Stimulated activated CD8-positive, alpha-beta memory T cell treated with anti-CD3 and anti-CD28 coated beads, Interleukin-7, amount 100 ng/mL, for 24 hours (primary cell): ENCODE data around the gene CTSD.

Source experiments
- DNase-seq: peaks from one replicate; pipeline ENCODE4 v3.0.0-alpha.2; 2020; ENCODE audit warnings: low read depth

Gene CTSD

DNA sequence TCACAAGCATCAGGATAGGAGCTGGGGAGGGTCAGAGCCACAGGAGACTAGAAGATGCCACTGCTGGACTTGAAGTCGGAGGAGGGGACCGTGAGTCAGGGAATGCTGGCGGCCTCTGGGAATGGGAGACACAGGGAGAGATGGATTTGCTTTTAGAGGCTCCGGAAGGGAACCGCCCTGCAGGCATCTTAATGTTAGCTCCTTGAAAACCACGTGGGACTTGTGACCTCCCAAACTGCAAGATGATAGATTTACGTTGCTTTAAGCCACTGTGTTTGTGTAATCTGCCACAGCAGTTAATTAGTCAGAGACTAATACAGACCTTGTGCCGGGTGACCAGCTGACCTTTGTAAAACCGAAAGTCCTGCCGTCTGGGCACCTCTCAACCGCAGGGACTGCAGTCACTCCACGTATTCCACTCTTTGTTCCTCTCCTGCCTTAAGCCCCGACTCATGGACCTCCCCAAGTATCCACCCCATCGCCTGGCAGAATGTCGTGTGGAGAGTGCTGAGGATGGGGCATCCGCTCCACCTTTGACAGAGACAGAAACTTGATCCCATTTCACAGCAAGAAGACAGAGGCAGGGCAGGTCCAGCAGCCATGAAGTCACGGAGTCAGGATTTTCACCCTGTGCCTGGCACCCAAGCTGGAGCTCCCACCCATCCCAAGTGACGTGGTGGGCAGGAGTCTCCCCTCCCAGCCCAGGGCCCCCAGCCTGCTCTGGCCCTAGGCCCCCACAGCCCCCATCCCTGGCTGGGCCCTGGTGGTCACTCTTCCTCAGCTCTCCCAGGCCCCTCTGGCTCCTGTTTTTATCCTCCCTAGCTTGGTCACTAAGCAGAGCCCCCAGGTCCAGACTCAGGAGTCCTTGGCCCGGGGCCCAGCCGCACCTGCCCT lies 19.4 kb upstream of the CTSD start:
- no peak for DNase-seq

DNA sequence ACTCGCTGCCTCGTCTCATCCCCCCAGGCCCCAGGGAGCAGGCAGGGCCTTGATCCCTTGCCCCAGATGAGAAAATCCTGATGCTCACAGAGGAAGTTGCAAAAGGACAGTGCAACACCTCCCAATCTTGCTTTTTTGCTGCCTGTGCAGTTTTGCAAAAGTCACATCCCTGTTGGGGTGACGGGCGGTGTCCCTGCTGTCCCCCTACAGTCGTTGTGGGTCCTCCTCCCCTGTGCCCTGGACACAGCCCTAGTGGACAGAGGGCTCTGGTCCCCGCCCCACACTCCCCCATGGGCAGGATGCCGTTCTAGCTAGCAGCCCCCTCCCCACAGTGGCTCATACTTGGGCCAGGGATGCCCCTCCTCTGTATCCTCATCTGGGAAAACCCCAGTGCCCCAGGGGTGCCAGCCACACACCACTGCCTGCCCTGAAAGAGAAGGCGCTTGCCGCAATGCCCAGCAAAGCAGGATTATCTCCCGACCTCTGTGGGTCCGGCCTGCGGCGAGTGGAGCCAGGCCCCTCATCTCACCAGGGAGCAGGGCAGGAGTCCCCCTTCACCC lies 18.4 kb upstream of the CTSD start:
- no peak for DNase-seq

DNA sequence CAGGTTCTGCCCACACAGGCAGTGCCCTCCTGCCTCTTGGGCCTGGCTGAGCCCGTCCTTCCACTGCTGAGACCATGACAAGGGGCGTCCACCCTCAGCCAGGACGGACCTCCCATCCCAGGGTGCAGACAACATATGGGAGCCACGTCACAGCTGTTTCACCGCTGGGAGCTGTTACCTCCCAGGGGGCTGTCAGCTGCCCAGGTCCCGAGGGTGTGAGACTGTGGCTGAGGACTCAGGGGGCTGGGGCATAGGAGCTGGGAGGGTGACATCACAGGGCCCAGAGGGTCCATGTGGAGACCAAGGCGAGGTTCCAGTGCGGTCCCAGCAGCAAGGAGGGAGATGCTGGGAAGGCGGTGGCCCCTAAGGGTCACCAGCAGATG lies 17.9 kb upstream of the CTSD start:
- no peak for DNase-seq

DNA sequence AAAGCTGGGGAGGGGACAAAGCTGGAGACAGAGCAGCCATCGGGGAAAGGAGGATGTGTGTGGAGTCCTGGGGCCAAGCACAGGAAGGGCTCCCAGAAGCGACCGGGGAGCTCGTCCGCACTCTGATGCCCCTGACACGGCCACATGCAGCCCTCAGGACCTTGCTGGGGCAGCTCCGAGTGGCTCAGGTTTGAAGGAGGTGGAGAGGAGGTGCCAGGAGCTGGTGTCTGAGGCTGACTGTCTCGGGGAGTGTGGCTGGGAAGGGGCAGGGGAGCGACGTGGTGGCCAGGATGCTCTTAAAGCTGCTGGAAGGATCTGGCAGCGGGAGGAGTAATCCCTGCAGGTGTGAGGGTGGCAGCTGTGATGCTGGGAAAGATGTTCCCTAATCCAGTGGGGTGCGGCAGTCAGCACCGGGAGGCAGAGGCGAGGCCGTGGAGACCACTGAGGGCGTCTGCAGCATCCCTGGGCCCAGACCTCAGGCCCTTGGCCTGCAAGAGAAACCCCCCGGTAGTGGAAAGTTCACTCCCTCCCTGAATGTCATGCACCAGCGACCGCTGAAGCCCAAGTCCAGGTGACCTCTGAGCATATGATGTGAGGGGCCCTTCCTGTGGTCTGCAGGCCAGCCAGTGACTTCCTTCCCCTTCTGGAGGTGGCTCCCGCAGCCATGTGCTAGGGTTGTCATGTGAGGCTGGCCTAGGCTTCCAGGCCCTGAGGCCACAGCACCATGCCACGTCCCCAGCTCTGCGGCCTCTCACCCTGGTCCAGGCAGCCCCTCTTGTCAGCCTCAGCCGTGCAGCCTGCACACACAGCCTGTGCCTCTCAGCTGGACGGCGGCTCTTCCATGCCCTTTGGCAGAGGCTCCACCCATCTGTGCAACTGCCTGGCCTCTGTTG lies 17.2 kb upstream of the CTSD start:
- no peak for DNase-seq

DNA sequence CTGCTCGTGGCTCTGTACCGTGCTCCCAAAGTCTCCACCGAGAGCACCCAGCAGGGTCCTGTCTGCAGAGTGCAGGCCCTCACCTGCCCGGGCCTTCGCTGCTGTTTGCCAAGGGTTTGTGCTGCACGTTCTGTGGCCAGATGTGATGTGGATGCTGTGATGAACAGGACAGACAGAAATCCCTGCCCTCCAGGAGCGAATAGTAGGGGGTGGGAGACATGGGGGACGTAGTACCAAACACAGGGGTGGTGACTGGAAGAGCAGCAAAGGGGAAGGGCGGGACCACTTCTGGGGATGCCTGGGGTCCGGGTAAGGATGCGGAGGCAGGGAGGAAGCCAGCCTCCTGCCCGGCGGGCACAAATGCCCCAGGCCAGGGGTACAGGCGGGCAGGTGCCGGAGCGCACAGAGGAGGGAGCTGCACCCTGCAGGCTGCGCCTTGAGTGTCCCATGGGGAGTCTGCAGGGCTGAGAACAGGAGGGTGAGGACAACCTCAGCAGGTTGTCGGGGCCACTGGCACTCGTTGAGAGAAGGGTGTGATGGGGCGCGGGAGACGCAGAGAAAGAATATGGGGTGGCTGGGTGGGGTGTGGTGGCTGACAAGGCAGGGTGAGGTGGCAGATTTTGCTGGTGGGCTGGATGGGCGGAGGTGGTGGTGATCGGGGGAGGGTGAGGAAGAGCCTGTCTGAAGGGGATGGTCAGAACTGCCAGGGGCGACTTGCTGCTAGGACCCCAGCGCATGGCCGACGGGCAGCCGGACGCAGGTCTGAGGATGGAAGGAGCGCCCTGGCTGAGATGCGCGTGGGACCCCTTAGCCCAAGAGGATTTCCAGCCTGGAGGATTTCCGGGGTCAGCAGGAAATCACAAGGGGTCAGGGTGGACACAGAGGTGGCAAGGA lies 16.3 kb upstream of the CTSD start:
- no peak for DNase-seq

DNA sequence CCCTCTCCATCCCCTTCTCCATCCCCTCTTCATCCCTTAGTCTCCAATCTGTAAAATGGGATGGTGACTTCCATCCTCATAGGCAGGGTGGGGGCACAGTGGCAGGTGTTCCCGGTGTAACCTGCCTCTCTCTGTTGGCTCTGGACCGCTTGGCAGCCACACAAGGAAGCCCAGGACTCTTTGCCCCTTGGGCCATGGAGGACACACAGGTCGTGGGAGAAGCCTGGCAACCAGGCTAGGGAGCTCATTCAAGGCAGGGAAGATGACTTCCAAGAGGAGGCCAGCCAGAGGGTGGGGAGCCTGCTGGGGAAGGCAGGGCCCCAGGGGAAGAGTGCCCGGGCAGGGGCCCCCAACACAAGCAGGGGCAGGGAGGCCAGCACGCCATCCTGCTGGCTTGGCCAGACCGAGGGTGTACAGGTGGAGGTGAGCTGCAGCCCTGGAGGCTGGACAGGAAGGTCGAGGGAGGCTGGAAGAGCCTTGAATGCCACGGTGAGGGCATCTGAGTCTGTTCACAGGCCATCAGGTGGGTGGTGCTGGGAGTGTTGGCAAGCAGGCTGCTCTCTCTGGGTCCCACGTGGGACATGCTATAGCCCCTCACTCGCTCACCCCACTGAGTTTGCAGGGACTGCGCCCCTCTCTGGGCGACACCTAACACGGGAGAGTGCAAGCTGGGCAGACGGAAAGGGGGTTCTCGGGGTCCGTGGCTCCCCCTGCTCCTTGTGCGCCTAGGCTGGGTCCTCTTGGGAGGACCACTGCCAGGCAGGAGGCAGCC lies 15.5 kb upstream of the CTSD start:
- no peak for DNase-seq

DNA sequence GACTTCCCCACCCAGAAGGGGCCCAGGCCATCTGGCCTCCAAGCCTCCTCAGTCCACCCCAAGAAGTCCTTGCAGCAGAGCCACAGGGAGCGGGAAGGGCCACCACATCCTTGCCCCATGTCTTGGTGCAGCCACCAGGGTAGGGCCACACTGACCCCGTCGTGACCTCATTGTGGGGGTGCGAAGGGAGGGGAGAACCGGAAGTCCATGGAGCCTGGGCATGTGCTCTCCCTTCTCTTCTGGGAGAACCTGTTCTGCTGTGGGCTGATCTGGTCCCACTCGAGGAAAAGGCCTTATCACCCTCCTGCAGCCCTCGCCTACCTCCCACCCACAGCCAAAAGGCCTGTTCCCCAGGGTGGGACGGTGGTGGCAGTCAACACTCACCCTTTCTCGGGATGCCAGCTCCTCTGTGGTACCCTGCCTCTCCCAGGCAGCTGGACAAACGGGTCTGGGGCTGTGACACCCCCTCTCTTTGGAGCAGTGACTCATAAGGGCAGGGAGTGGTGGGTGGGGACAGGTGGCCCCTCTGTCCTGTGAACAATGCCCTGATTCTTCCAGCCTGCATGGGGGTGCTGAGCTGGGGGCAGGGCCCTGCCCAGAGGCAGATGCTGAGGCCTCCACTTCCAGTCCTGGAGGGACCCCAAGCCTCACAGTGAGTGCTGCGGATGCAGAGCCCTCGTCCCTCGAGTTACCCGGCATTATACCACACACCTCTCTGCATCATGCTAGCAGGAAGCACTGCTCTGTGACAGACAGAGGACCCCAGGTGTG lies 14.6 kb upstream of the CTSD start:
- DNase-seq = no peak

DNA sequence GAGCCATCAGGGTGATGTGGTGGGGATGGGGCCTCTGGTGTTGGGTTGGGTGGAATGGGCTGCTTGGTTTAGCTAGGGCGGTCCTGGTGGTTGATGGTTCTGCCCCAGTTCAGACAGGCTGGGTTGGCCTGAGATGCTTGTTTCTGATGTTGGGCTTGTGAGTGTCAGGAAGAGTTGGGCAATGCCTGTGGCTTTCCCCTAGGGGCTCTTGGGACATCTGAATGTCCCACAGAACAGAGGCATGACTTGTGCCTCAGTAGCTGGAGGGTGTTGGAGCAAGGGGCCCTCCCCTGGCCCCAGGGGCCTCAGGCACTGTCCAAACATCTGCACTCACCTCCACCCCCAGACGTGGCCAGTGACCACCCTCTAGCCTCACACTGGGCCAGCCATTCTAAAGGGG lies 14.0 kb upstream of the CTSD start:
- no peak for DNase-seq

DNA sequence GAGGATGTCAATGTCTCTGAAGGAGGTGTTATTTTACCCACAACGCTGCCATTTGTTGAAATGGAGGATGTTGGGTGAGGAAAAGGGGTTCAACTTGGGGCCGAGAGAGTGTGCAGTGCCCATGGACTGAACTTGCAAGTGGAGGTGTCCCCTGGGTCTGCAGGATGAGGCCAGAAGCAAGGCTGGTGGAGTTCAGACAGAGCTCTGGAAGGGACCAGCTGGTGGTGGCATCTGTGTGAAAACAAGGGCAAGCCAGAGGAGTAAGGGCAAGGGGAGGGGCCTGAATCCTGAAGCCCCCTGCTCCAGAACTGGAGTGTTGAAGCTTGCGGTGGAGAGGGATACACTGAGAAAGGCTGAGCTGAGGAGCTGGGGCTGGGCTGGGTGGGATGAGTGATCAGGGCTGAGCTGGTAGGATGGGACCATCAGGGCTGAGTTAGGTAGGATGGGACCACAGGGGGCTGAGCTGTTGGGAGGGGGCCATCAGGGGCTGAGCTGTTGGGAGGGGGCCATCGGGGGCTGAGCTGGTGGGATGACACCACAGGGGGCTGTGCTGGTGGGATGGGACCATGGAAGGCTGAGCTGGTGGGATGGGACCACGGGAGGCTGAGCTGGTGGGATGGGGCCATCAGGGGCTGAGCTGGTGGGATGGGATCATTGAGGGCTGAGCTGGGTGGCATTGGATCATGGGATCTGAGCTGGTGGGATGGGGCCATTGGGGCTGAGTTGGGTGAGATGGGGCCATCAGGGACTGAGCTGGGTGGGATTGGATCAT lies 13.4 kb upstream of the CTSD start:
- DNase-seq = no peak

DNA sequence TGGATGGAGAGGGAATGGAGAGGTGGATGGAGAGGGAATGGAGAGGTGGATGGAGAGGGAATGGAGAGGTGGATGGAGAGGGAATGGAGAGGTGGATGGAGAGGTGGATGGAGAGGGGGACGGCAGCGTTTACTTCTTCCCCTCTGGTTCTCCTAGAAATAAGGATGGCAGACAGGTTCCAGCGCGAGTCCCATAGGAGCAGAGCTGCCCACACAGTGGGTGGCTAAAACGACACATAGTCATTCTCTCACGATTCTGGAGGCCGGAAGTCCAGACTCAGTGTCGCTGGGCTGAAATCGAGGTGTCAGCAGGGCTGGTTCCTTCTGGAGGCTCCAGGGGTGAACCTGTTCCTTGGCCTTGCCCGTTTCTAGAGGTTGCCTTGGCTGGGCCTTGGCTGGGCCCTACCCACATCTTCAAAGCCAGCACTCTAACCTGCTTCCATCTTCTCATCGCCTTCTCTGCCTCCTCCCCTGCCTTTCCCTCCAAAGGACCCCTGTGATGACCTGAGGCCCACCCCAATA lies 12.7 kb upstream of the CTSD start:
- DNase-seq = no peak

DNA sequence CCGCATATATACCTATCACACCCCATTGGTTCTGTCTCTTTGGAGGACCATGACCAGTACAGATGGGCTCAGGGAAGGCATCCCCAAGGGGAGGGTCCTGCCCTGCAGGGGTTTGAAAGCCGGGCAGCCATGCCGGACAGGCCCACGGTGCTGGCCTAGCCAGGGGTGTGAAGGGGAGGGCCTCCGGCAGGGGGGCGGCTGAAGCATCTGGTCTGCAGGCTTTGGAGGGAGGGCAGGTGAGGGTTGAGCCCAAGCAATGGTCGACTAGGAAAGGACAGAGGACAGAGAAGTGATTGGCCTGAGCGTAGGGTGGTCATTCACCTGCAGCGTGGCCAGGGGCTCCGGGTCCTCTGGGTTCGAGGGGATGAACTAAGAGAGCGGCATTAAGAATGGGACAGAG lies 11.2 kb upstream of the CTSD start:
- DNase-seq = no peak

DNA sequence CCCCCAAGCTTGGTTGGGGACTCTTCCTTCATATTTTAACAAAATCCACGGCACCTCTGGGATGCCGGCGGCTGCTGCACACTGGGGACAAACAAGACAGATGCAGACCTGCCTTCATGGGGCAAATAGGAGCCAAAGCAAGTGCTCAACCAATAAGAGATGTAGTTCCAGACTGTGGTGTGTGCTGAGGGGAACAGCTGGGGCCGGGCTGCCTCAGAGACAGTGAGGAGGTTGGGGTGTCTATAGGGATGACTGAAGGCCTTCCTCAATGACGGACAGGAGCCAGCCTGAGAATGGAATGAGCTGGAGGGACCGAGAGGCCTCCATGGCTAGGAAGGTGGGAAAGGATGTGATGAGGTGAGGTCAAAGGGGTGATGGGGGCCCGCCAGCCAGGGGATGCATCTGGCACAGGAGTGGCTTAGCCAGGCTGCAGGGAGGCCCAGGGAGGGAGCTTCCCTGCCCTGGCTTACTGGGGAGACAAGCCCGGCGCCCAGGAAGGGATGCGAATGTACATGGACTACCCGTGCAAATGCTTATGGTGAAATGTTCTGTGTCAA lies 10.3 kb upstream of the CTSD start:
- no peak for DNase-seq

DNA sequence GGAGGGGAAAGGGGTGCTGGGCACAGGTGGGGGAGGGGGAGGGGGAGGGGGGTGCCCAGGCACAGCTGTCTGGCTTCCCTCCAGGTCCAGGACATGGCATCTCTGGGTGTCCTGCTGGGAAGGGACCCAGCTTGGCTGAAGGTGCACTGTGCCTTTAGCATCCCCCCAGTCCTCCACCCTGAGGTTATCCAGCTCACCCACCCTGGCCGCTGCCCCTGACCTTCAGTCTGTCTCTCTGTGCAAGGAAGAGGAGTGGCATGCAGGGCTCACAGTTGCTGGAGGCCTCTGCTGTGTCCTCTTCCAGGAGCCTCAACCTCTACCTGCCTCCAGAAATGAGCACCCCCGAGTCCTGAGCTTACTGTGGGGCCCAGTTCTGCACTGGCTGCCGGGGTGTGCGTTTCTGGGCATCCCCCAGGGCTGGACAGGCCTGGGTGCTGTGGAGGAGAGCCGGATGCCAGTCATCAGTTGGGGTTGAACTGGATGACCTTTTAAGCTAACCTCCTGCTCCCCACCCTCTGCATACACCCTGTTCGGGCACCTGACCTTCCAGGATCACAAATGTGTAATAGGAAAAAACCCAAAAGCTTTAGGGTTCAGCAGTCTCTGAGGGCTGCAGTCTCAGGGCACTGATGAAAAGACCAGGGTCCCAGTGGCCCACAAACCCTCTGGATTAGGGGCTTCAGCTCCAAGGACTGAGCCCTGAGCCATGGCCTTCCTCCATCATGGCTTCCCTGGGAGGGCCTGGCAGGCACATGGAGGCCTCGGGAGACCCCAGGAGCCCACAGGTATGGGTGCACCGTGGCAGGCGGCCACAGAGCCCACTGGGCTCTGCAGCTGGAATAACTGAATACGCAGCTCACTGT lies 9.6 kb upstream of the CTSD start:
- no peak for DNase-seq

DNA sequence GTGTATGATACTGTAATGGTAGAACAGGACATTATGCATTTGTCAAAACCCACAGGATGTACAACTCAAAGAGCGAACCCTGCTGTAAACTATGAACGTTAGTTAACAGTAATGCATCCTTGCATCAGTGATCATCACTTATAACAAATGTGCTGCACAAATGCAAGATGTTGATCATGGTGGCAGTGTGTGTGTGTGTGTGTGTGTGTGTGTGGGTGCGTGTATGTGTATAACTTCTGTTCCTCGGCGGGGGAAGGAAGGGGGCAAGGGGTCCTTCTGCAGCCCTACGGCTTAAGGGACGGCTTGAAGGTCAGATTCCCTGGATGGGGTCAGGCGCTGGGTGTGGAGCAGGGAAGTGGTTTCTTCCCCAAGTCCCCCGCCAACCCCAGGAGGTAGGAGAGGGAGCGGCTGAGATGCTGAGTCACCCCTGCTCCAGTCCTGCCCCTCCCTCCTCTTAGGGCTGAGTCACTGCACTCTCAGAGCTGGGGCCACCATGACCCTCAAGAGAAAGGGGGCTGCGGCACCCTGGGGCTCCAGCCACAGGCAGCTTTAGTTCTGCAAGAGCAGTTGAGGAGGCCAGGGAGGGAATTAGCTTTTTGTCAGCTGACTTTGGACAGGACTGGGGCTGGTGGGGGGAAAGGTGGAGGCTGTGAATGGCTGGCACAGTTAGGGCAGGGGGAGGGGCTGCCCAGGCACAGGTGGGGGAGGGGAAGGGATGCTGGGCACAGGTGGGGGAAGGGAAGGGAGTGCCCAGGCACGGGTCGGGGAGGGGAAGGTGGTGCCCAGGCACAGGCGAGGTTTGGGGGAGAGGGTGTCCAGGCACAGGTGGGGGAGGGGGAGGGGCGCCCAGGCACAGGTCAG lies 8.8 kb upstream of the CTSD start:
- peak; percentile 30 for DNase-seq

DNA sequence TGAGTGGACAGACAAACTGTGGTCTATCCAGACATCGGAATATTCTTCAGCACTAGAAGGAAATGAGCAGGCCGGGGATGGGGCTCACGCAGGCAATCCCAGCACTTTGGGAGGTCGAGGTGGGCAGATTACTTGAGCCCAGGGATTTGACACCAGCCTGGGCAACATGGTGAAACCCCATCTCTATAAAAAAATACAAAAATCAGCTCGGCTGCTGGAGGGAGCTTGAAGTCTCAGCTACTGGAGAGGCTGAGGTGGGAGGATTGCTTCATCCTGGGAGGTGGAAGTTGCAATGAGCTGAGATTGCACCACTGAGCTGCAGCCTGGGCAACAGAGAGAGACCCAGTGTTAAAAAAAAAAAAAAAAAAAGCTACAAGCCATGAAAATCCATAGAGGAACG lies 8.0 kb upstream of the CTSD start:
- no peak for DNase-seq

DNA sequence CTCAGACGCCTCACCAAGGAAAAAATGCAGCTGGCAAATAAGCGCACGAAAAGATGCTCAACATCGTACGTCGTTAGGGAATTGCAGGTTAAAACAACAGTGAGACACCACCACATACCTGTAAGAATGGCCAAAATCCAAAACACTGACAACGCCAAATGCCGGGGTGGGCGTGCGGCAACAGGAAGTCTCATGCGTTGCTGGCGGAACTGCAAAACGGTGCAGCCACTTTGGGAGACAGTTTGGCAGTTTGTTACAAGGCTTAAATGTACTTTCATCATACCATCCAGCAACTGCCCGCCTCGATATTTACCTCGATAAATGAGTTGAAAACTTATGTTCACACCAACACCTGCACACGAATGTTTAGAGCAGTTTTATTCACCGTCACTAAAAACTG lies 7.5 kb upstream of the CTSD start:
- no peak for DNase-seq

DNA sequence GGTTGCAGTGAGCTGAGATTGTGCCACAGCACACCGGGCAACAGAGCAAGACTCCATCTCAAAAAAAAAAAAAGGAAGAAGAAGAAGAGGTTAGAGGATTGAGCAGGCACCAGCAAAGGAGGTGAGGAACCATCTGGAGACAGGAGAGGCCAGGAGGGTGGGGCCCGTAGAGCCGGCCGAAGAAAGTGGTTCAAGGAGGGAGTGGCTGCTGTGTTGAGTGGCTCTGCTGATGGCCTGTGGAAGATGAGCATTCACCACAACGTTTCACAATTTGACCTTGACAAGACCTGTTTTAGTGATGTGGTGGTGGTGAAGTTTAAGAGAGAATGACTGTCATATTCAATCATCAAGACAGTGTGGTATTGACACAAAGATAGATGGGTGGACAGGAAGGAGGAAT lies 6.8 kb upstream of the CTSD start:
- DNase-seq = no peak
